ENCODE measurements around the gene AGFG2. TPM values are rescaled to one million over a fixed set of nuclear protein-coding genes. Genes with fewer than 3 reads are reported as not detected.
"Not testable (repeated sequence)": the region's sequence is repeated elsewhere in the genome, so short reads cannot be mapped to it uniquely, and the experiment has no call there.

AGFG2 gene
- polyA plus RNA-seq, 2 donors = 15.8 to 37.9 TPM

DNA sequence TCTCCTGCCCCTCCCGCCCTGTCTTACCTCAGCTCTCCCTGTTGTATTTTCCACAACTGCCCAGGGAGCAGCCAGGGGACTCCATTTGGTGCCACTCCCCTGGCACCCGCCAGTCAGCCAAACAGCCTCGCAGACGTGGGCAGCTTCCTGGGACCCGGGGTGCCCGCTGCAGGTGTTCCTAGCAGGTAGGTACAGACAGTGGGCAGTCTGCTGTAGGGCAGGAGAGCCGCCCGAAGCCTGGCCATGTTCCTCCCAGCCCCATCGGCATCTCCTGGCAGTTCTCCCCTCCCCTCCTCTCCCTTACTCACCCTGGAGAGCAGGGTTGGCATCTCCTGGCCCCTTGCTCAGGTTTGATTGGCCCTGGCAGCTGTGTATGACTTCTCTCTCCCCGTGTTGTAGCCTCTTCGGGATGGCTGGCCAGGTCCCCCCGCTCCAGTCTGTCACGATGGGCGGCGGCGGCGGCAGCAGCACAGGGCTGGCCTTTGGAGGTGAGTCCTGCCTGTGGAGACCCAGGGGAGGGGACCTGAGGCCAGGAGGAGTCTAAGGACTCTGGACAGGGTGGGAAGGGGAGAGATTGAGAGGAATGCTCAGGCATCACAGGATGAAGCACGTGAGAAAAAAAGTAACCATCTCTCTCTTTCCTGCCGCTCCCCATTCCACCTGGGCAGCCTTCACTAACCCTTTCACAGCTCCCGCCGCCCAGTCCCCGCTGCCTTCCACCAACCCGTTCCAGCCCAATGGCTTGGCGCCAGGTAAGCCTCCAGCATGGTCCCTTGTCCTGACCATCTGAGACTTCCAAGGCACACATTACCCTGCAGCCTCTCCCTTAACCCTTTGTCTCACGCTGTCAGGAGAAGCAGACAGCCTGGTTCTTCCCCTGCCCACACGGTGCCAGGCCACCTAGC is 23.4 kb downstream of the AGFG2 start:
- peaks cover 0 to 29% of the 10 kb centered on the region in 2 donors for H3K36me3 ChIP-seq (ENCODE audit: control insufficient read depth in 2 of 2, insufficient read depth in 2 of 2, low read length in 1 of 2)
- 90% methylated on average over 25 to 26 of the region's 26 CpGs for WGBS, 2 donors
- peak overlapping the region in 1 of 2 donors; percentile 2 for H3K27ac ChIP-seq (ENCODE audit: low read depth in 2 of 2, low read length in 1 of 2)
- no peaks in the 10 kb centered on the region for H3K27me3 ChIP-seq (ENCODE audit: control insufficient read depth in 1 of 2, insufficient read depth in 2 of 2, low read length in 2 of 2)
- no peak overlapping the region for H3K4me3 ChIP-seq (ENCODE audit: low read depth in 1 of 2, low read length in 2 of 2)
- peaks cover under 1 to 6% of the 10 kb centered on the region in 2 donors for H3K4me1 ChIP-seq (ENCODE audit: control insufficient read depth in 2 of 2, insufficient read depth in 2 of 2, low read length in 1 of 2)
- H3K9me3 ChIP-seq (ENCODE audit: control insufficient read depth in 2 of 2, insufficient read depth in 1 of 2, low read depth in 1 of 2, low read length in 1 of 2) = no peaks in the 10 kb centered on the region

DNA sequence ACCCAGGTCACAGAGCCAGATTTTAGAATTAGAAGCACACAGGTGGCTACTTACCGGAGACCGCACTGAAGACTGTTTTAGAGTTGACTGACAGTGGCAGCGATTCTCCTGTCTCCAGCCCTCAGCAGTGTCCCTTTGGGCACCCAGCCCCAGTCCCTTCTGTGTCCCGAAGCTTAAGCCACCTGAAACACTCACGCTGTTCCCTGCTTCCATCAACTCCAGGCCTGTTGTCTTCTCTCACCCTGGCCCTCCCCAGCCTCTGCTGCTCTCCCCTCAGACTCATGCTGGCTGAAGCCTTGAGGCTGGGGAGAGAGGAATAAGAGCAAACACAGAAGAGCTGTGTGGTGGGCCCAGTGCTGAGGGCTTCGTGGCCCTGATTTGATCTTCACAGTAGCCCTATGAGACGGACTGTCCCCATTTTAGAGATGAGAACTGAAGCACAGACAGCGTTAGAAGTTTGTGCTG is 24.1 kb downstream of the AGFG2 start:
- WGBS, 2 donors = 89 to 90% methylated on average over 8 of the region's 8 CpGs
- H3K9me3 ChIP-seq (ENCODE audit: control insufficient read depth in 2 of 2, insufficient read depth in 1 of 2, low read depth in 1 of 2, low read length in 1 of 2) = no peaks in the 10 kb centered on the region
- H3K4me3 ChIP-seq (ENCODE audit: low read depth in 1 of 2, low read length in 2 of 2) = no peak overlapping the region
- no peak overlapping the region for H3K27ac ChIP-seq (ENCODE audit: low read depth in 2 of 2, low read length in 1 of 2)
- H3K27me3 ChIP-seq (ENCODE audit: control insufficient read depth in 1 of 2, insufficient read depth in 2 of 2, low read length in 2 of 2) = no peaks in the 10 kb centered on the region
- H3K36me3 ChIP-seq (ENCODE audit: control insufficient read depth in 2 of 2, insufficient read depth in 2 of 2, low read length in 1 of 2) = peaks cover 0 to 29% of the 10 kb centered on the region in 2 donors
- peaks cover 4 to 6% of the 10 kb centered on the region in 2 donors for H3K4me1 ChIP-seq (ENCODE audit: control insufficient read depth in 2 of 2, insufficient read depth in 2 of 2, low read length in 1 of 2)

DNA sequence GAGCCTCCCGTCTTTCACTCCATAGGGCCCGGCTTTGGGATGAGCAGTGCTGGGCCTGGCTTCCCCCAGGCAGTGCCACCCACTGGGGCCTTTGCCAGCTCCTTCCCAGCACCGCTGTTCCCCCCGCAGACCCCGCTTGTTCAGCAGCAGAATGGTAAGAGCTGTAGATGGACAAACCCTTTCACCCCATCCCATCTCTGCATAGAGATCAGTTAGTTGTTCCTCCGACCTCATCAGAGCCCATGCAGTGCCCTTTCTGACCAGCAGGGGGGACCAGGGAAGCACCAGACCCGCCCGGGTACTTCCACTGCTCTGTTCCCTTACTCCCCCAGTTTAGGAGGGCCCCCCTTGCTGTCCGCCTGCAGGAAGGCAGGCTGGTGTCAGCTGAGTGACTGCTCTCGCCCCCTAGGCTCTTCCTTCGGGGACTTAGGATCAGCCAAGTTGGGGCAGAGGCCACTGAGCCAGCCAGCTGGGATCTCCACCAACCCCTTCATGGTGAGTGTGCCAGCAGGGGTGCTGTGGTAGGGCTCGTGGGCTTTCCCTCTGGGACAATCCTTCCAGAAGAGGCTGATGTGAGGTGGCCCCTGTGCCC is 24.9 kb downstream of the AGFG2 start:
- peaks cover 0 to 29% of the 10 kb centered on the region in 2 donors for H3K36me3 ChIP-seq (ENCODE audit: control insufficient read depth in 2 of 2, insufficient read depth in 2 of 2, low read length in 1 of 2)
- no peak overlapping the region for H3K27ac ChIP-seq (ENCODE audit: low read depth in 2 of 2, low read length in 1 of 2)
- no peak overlapping the region for H3K4me3 ChIP-seq (ENCODE audit: low read depth in 1 of 2, low read length in 2 of 2)
- H3K27me3 ChIP-seq (ENCODE audit: control insufficient read depth in 1 of 2, insufficient read depth in 2 of 2, low read length in 2 of 2) = no peaks in the 10 kb centered on the region
- 33 to 35% methylated on average over 12 of the region's 12 CpGs for WGBS, 2 donors
- no peaks in the 10 kb centered on the region for H3K9me3 ChIP-seq (ENCODE audit: control insufficient read depth in 2 of 2, insufficient read depth in 1 of 2, low read depth in 1 of 2, low read length in 1 of 2)
- peaks cover 4 to 5% of the 10 kb centered on the region in 2 donors for H3K4me1 ChIP-seq (ENCODE audit: control insufficient read depth in 2 of 2, insufficient read depth in 2 of 2, low read length in 1 of 2)

DNA sequence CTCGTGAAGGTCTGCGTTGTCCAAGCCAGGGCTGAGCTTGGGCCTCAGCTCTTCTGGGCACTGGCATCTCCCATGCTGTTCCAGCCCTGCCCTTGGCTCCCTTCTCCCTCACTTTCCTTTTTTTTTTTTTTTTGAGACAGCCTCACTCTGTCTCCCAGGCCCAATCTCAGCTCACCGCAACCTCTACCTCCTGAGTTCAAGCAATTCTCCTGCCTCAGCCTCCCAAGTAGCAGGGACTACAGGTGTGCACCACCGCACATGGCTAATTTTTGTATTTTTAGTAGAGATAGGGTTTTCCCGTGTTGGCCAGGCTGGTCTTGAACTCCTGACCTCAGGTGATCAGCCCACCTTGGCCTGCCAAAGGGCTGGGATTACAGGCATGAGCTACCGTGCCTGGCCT is 25.4 kb downstream of the AGFG2 start:
- H3K27me3 ChIP-seq (ENCODE audit: control insufficient read depth in 1 of 2, insufficient read depth in 2 of 2, low read length in 2 of 2); H3K9me3 ChIP-seq (ENCODE audit: control insufficient read depth in 2 of 2, insufficient read depth in 1 of 2, low read depth in 1 of 2, low read length in 1 of 2); H3K27ac ChIP-seq (ENCODE audit: low read depth in 2 of 2, low read length in 1 of 2); H3K4me1 ChIP-seq (ENCODE audit: control insufficient read depth in 2 of 2, insufficient read depth in 2 of 2, low read length in 1 of 2); H3K4me3 ChIP-seq (ENCODE audit: low read depth in 1 of 2, low read length in 2 of 2): not testable (repeated sequence)
- peaks cover 0 to 29% of the 10 kb centered on the region in 2 donors for H3K36me3 ChIP-seq (ENCODE audit: control insufficient read depth in 2 of 2, insufficient read depth in 2 of 2, low read length in 1 of 2)
- whole genome bisulfite sequencing, 2 donors = 88 to 91% methylated on average over 6 of the region's 6 CpGs

DNA sequence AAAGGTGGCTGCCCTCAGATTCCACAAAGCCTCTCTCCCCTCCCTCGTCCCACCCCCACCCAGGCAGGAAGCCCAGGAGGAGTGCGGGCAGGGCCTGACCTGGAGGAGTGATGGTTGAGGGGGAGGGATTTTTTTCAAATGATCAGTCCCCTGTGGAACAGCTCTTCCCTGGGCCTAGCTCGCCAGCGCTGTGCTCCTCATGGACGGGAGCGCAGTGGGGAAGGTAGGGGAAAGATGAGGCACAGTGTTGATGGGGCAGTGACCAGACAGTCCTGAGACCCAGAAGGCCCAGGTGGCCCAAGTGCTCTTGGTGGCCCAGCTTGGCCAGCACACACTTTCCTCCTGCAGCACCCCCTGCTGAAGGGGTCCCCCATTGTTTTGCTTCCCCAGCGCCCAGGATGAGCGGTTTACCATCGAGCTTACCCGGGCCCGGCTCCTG is 26.1 kb downstream of the AGFG2 start:
- Histone ChIP-seq H3K27me3 (ENCODE audit: control insufficient read depth in 1 of 2, insufficient read depth in 2 of 2, low read length in 2 of 2) (no peaks in the 10 kb centered on the region), H3K27ac (ENCODE audit: low read depth in 2 of 2, low read length in 1 of 2) (no peak overlapping the region), H3K4me3 (ENCODE audit: low read depth in 1 of 2, low read length in 2 of 2) (no peak overlapping the region), H3K36me3 (ENCODE audit: control insufficient read depth in 2 of 2, insufficient read depth in 2 of 2, low read length in 1 of 2) (peaks cover 0 to 29% of the 10 kb centered on the region in 2 donors), H3K9me3 (ENCODE audit: control insufficient read depth in 2 of 2, insufficient read depth in 1 of 2, low read depth in 1 of 2, low read length in 1 of 2) (no peaks in the 10 kb centered on the region), H3K4me1 (ENCODE audit: control insufficient read depth in 2 of 2, insufficient read depth in 2 of 2, low read length in 1 of 2) (peaks cover 4 to 11% of the 10 kb centered on the region in 2 donors)
- WGBS, 2 donors = 92 to 93% methylated on average over 11 of the region's 11 CpGs

DNA sequence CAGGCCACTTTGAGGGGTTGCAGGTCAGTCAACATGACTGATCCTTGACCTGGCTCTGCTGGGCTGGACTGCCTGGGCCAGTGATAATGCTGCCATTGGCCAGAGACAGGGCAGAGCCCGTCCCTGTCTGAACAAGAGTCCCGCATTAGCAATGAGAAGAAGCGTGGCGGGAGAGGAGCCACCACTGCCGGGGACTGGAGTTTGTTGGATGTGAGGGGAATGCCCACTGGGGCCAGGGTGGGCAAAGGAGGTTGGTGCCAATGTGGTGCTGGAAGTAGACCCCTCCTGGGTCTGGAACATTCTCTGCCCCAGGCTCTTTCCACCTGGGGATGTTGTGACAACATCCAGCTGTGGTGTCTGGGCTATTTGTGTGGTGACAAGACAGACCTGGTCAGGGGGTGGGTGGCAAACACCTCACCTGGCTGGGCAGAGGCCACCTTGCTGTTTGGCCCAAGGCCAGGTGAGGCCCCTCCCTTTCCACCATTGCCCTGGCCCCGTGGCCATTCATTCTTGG is 27.1 kb downstream of the AGFG2 start:
- H3K4me1 ChIP-seq (ENCODE audit: control insufficient read depth in 2 of 2, insufficient read depth in 2 of 2, low read length in 1 of 2) = peaks cover 4 to 17% of the 10 kb centered on the region in 2 donors
- no peak overlapping the region for H3K27ac ChIP-seq (ENCODE audit: low read depth in 2 of 2, low read length in 1 of 2)
- peaks cover 0 to 29% of the 10 kb centered on the region in 2 donors for H3K36me3 ChIP-seq (ENCODE audit: control insufficient read depth in 2 of 2, insufficient read depth in 2 of 2, low read length in 1 of 2)
- no peaks in the 10 kb centered on the region for H3K9me3 ChIP-seq (ENCODE audit: control insufficient read depth in 2 of 2, insufficient read depth in 1 of 2, low read depth in 1 of 2, low read length in 1 of 2)
- 79 to 81% methylated on average over 6 of the region's 6 CpGs for WGBS, 2 donors
- no peak overlapping the region for H3K4me3 ChIP-seq (ENCODE audit: low read depth in 1 of 2, low read length in 2 of 2)
- no peaks in the 10 kb centered on the region for H3K27me3 ChIP-seq (ENCODE audit: control insufficient read depth in 1 of 2, insufficient read depth in 2 of 2, low read length in 2 of 2)

DNA sequence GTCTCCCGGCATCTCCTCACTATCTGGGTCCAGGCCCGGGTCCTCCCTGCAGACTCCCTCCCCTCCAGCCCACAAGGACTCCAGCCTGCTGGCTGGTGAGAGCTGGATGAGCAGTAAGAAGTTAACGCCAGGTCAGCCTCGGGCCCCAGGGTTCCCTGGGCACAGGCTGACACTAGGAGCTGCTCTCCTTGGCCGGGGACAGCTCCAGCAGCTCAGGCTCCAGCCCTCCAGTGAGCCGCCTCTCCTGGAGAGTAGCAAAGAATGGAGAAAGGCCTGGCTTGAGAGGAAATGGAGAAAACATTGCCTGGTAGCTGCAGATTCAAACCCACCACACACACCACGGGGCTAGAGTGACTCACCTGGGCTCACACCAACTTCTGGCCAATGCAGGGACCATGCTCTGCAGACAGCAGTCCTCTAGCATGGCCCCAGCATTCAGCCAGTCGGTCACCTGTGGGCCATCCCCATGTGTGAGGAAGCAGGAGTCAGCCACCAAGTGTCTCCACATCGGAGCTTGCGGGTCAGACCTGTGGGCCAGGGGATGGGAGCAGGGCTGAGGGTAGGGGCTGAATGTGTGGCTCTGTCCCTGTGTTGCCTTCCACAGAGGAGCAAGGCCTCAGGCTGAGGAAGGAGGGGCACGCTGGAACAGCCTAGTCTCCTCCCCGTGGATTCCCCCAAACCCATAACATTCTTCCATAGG is 28.2 kb downstream of the AGFG2 start:
- Histone ChIP-seq H3K27ac (ENCODE audit: low read depth in 2 of 2, low read length in 1 of 2) (peak overlapping the region in 1 of 2 donors; percentile 1), H3K9me3 (ENCODE audit: control insufficient read depth in 2 of 2, insufficient read depth in 1 of 2, low read depth in 1 of 2, low read length in 1 of 2) (no peaks in the 10 kb centered on the region), H3K36me3 (ENCODE audit: control insufficient read depth in 2 of 2, insufficient read depth in 2 of 2, low read length in 1 of 2) (peaks cover 0 to 21% of the 10 kb centered on the region in 2 donors), H3K4me3 (ENCODE audit: low read depth in 1 of 2, low read length in 2 of 2) (no peak overlapping the region), H3K27me3 (ENCODE audit: control insufficient read depth in 1 of 2, insufficient read depth in 2 of 2, low read length in 2 of 2) (no peaks in the 10 kb centered on the region), H3K4me1 (ENCODE audit: control insufficient read depth in 2 of 2, insufficient read depth in 2 of 2, low read length in 1 of 2) (peaks cover 4 to 19% of the 10 kb centered on the region in 2 donors)
- 71 to 73% methylated on average over 12 of the region's 12 CpGs for WGBS, 2 donors

DNA sequence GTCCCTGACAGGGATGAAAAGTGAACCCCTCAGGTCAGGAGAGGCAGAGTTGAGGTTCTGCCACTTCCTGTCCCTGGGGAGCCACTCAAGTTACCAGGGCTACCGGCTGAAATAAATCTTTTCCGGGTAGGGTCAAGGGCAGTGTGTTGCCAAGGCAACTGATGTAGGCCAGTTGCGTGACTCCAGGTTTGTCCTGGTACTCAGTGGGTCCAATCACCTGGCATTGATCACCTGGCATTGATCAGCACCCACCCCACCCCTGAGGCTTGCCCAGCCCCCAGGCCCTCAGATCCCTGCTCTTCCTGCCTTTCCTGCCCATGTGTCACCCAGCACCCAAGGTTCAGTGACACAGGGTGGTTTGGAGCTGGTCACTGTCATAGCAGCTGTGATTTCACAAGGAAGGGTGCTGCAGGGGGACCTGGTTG is 28.8 kb downstream of the AGFG2 start:
- no peak overlapping the region for H3K4me3 ChIP-seq (ENCODE audit: low read depth in 1 of 2, low read length in 2 of 2)
- no peaks in the 10 kb centered on the region for H3K9me3 ChIP-seq (ENCODE audit: control insufficient read depth in 2 of 2, insufficient read depth in 1 of 2, low read depth in 1 of 2, low read length in 1 of 2)
- peaks cover 0 to 15% of the 10 kb centered on the region in 2 donors for H3K36me3 ChIP-seq (ENCODE audit: control insufficient read depth in 2 of 2, insufficient read depth in 2 of 2, low read length in 1 of 2)
- no peaks in the 10 kb centered on the region for H3K27me3 ChIP-seq (ENCODE audit: control insufficient read depth in 1 of 2, insufficient read depth in 2 of 2, low read length in 2 of 2)
- peaks cover 4 to 19% of the 10 kb centered on the region in 2 donors for H3K4me1 ChIP-seq (ENCODE audit: control insufficient read depth in 2 of 2, insufficient read depth in 2 of 2, low read length in 1 of 2)
- H3K27ac ChIP-seq (ENCODE audit: low read depth in 2 of 2, low read length in 1 of 2) = peak overlapping the region in 1 of 2 donors; percentile 1
- WGBS, 2 donors = 42 to 49% methylated on average over 3 of the region's 3 CpGs

All from esophagus (tissue), 2 donors.